ENCODE data around the gene HORMAD2. TPM values are rescaled to one million over a fixed set of nuclear protein-coding genes. Genes with fewer than 3 reads are reported as not detected.
A peak's percentile ranks its signal among the peaks of the same experiment; 100 is the strongest.
"Not testable (repeated sequence)": the region's sequence is repeated elsewhere in the genome, so short reads cannot be mapped to it uniquely, and the experiment has no call there.

Gene HORMAD2
- total RNA-seq, 4 donors from 2014 or later, result not detected

DNA sequence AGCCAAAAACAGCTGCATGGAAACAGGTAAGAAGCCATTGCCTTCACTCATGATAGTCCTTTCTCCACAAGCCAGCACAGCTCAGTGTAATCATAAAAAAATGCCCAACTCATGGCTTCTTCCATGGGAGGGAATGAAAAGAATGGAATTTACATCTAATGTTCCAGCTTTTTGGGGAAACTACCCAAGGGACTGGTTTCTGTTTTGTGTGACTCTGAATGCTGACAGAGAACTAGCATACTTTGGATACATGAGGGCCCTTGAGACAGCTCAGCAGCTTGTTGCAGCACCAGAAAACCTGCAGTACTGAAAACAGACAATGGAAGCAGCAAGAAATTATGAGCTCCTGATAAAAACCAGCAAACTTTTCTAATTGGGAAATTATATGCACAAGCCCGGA, 24.2 kb upstream of the HORMAD2 start:
- WGBS, 2 donors, result 48 to 60% methylated on average over 1 of the region's 1 CpG
- peaks cover 15 to 24% of the 10 kb centered on the region in 2 donors for H3K4me1 ChIP-seq
- TF ChIP-seq, protein P1, sequence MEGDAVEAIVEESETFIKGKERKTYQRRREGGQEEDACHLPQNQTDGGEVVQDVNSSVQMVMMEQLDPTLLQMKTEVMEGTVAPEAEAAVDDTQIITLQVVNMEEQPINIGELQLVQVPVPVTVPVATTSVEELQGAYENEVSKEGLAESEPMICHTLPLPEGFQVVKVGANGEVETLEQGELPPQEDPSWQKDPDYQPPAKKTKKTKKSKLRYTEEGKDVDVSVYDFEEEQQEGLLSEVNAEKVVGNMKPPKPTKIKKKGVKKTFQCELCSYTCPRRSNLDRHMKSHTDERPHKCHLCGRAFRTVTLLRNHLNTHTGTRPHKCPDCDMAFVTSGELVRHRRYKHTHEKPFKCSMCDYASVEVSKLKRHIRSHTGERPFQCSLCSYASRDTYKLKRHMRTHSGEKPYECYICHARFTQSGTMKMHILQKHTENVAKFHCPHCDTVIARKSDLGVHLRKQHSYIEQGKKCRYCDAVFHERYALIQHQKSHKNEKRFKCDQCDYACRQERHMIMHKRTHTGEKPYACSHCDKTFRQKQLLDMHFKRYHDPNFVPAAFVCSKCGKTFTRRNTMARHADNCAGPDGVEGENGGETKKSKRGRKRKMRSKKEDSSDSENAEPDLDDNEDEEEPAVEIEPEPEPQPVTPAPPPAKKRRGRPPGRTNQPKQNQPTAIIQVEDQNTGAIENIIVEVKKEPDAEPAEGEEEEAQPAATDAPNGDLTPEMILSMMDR (IDR thresholded peaks at IDR 0.05), result peak in 2 of 6 experiments; percentile 11 to 36
- no peak for TF ChIP-seq POLR2A (IDR thresholded peaks at IDR 0.05)
- intact Hi-C loops (cut with DNase I), result no loop called here
- no peaks in the 10 kb centered on the region for H3K36me3 ChIP-seq
- H3K27me3 ChIP-seq, result no peaks in the 10 kb centered on the region
- peak overlapping the region in 2 of 3 donors; percentile 11 to 25 for H3K27ac ChIP-seq
- no peak overlapping the region for H3K4me3 ChIP-seq (replicated peaks in 1 of 3)
- no peaks in the 10 kb centered on the region for H3K9me3 ChIP-seq
- DNase-seq, result peak; percentile 49 to 55

DNA sequence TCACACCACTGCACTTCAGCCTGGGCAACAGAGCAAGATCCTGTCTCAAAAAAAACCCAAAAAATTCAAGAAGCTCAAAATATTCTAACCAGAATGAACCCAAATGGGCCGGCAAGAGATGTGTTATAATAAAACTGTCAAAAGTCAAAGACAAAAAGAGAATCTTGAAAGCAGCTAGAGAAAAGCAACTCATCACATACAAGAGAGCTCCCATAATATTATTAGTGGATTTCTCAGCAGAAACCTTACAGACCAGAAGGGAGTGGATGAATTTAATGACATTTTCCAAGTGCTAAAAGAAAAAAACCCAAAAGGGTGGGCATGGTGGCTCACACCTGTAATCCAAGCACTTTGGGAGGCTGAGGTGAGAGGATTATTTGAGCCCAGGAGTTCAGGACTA, 22.9 kb upstream of the HORMAD2 start:
- WGBS, 2 donors, result 92 to 95% methylated on average over 1 of the region's 1 CpG
- no peak overlapping the region for H3K4me3 ChIP-seq (replicated peaks in 1 of 3)
- intact Hi-C loops (cut with DNase I), result no loop called here
- TF ChIP-seq, protein P1 (IDR thresholded peaks at IDR 0.05), result no peak
- no peak for TF ChIP-seq POLR2A (IDR thresholded peaks at IDR 0.05)
- H3K36me3 ChIP-seq, result no peaks in the 10 kb centered on the region
- H3K27me3 ChIP-seq, result no peaks in the 10 kb centered on the region
- H3K4me1 ChIP-seq, result peaks cover 15 to 24% of the 10 kb centered on the region in 2 donors
- no peaks in the 10 kb centered on the region for H3K9me3 ChIP-seq
- no peak for DNase-seq
- no peak overlapping the region for H3K27ac ChIP-seq

DNA sequence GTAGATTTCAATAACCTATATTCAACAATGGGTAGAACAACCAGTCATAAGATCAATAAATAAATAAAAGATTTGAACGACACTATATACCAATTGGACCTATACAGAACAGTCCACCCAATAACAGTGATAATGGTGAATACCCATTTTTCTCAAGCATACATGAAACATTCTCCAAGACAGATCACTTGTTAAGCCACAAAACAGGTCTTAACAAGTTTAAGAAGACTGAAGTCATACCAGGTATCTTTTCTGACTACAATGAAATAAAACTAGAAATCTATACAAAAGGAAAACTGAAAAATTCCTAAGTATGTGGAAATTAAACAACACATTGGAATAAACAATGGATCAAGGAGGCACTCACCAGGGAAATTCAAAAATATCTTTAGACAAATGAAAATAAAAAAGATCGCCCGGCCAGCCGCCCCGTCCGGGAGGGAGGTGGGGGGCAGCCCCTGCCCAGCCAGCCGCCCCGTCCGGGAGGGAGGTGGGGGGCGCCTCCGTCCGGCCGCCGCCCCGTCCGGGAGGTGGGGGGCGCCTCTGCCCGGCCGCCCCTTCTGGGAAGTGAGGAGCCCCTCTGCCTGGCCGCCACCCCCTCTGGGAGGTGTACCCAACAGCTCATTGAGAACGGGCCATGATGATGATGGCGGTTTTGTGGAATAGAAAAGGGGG, 20.8 kb upstream of the HORMAD2 start:
- H3K36me3 ChIP-seq; H3K27me3 ChIP-seq; H3K4me3 ChIP-seq (replicated peaks in 1 of 3); H3K27ac ChIP-seq; intact Hi-C loops (cut with DNase I); DNase-seq; H3K9me3 ChIP-seq: not testable (repeated sequence)
- WGBS, 2 donors, result 91 to 97% methylated on average over 9 to 10 of the region's 22 CpGs
- H3K4me1 ChIP-seq, result peaks cover 12 to 19% of the 10 kb centered on the region in 2 donors

DNA sequence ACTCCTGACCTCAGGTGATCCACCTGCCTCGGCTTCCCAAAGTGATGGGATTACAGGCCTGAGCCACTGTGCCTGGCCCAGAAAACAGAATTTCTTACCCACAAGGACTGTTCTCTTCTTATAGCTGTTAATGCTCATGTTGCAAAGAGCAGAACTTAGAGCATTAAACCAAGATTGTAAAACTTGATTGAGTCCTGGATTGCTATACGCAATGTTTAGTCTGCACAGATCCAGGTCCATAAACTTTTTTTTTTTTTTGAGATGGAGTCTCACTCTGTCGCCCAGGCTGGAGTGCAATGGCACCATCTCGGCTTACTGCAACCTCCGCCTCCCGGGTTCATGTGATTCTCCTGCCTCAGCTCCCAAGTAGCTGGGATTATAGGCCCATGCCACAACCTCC, 19.2 kb upstream of the HORMAD2 start:
- H3K27ac ChIP-seq; H3K27me3 ChIP-seq; DNase-seq; H3K4me3 ChIP-seq (replicated peaks in 1 of 3); H3K4me1 ChIP-seq; H3K9me3 ChIP-seq; H3K36me3 ChIP-seq; intact Hi-C loops (cut with DNase I): not testable (repeated sequence)
- 97 to 99% methylated on average over 6 of the region's 6 CpGs for WGBS, 2 donors

DNA sequence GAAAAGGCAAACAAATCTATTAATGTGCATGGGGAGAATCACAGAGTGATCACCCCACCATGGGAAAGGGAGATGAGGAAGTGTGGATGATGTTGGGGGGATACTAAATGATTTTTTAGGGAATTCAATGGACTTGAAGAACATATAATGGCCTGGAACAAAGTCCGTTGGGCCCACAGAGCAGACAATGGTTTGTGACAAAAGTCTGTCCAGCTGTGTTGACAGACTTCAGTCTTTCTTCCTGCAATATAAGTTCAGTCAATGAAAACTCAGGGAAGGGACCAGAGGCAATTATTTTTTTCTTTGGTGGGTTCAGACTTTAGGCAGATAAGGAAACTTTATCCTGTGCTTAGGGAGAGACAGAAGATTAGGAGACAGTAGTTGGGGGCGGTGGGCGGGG, 18.0 kb upstream of the HORMAD2 start:
- H3K27me3 ChIP-seq, result no peaks in the 10 kb centered on the region
- H3K4me1 ChIP-seq, result no peaks in the 10 kb centered on the region
- H3K36me3 ChIP-seq, result no peaks in the 10 kb centered on the region
- intact Hi-C loops (cut with DNase I), result no loop called here
- no peak for DNase-seq
- WGBS, 2 donors, result 65 to 80% methylated on average over 3 of the region's 3 CpGs
- H3K27ac ChIP-seq, result no peak overlapping the region
- no peaks in the 10 kb centered on the region for H3K9me3 ChIP-seq
- H3K4me3 ChIP-seq (replicated peaks in 1 of 3), result no peak overlapping the region
- no peak for TF ChIP-seq POLR2A (IDR thresholded peaks at IDR 0.05)
- TF ChIP-seq, protein P1 (IDR thresholded peaks at IDR 0.05), result no peak

DNA sequence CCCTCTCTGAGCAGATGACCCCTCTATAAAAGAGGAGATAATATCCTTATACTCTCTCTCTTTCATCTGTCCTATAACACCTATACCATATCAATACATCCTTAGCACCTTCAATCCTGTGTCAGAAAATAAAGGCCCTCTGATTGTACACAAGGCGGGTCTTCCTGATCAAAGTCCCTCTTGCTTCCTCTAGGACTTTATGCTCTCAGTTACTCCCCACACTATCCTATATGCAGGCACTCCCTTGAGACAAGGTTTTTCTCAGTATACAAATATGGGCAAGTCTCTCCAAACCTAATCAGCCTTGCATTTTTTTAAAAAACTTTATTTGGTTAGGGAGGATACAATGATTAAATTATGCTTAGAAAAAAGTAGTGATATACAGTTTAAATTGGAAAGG, 17.3 kb upstream of the HORMAD2 start:
- Histone ChIP-seq H3K27me3 (no peaks in the 10 kb centered on the region), H3K36me3 (no peaks in the 10 kb centered on the region), H3K4me3 (replicated peaks in 1 of 3) (no peak overlapping the region), H3K9me3 (no peaks in the 10 kb centered on the region), H3K4me1 (no peaks in the 10 kb centered on the region), H3K27ac (no peak overlapping the region)
- intact Hi-C loops (cut with DNase I), result no loop called here
- DNase-seq, result no peak
- 98 to 100% methylated on average over 1 of the region's 1 CpG for WGBS, 2 donors
- TF ChIP-seq POLR2A (IDR thresholded peaks at IDR 0.05), result no peak
- TF ChIP-seq, protein P1 (IDR thresholded peaks at IDR 0.05), result no peak

Measured in thyroid gland (tissue), 4 donors.